GM12878 (cell line): Measurements from ENCODE around the gene NECAB3. TPM values are rescaled to one million over a fixed set of nuclear protein-coding genes. Genes with fewer than 3 reads are reported as not detected.
"Not testable (repeated sequence)": the region's sequence is repeated elsewhere in the genome, so short reads cannot be mapped to it uniquely, and the experiment has no call there.

ENCODE experiments used
- ATAC-seq: fragments of 200-7000 bp; cut with Tn5 transposase; 3 replicates; pipeline ENCODE4 v1.9.1; 2020; ENCODE audit warnings: mild to moderate bottlenecking, moderate library complexity
- BruUV-seq: library from RNA; stranded (reverse); fragments of 400-500 nt; replicated peaks from 2 replicates; lab custom pipeline; 2021; lab: Mats Ljungman, UMichigan
- CTCF ChIA-PET: fragments of 300-600 bp; sonication (Branson Sonifier 250); formaldehyde crosslinking; extraction: SDS; loops from one replicate; lab custom pipeline; 2021; ENCODE audit warnings: inconsistent platforms; lab: Yijun Ruan, JAX
- POLR2A ChIA-PET: fragments of 350-600 bp; formaldehyde crosslinking; extraction: SDS; loops from one replicate; lab custom pipeline; 2021; ENCODE audit warnings: inconsistent platforms; lab: Charles Lee
- RAD21 ChIA-PET: fragments of 300-600 bp; sonication (Branson Sonifier 250); formaldehyde crosslinking; loops from one replicate; lab custom pipeline; 2023; ENCODE audit warnings: antibody characterized with exemption; ENCODE audit not compliant: unreplicated experiment; lab: Charles Lee
- SMC1A ChIA-PET: fragments of 300-600 bp; sonication (Branson Sonifier 250); formaldehyde crosslinking; loops from one replicate; lab custom pipeline; 2023; ENCODE audit not compliant: unreplicated experiment, uncharacterized antibody; lab: Charles Lee
- DNase-seq: peaks from one replicate; pipeline ENCODE4 v3.0.0-alpha.2; 2011; ENCODE audit warnings: low read depth, low spot score
- FAIRE-seq: peaks from 3 replicates; lab custom pipeline; 2011; peaks lifted over from hg19 to GRCh38; lab: Jason Lieb, UNC
- H2AFZ ChIP-seq: 2 replicates; pipeline ENCODE4 v1.6.0; 2011; ENCODE audit warnings: low read depth, low read length, control low read depth; ENCODE audit not compliant: control insufficient read depth
- H3K27ac ChIP-seq: 2 replicates; pipeline ENCODE4 v1.5.1; 2011; ENCODE audit warnings: control low read depth; ENCODE audit not compliant: control insufficient read depth, insufficient read depth
- H3K27me3 ChIP-seq, 2 experiments: replicated peaks in 1 of 2; 2 replicates each; pipeline versions ENCODE4 v1.6.0 to v1.6.1; 2011; ENCODE audit warnings: low read length in 1 of 2; ENCODE audit not compliant: control insufficient read depth in 2 of 2, insufficient read depth in 2 of 2
- H3K36me3 ChIP-seq, 2 experiments: 2 replicates each; pipeline ENCODE4 v1.5.1; 2011; ENCODE audit warnings: low read length in 1 of 2; ENCODE audit not compliant: control insufficient read depth in 2 of 2, insufficient read depth in 2 of 2
- H3K4me1 ChIP-seq: 2 replicates; pipeline ENCODE4 v1.6.1; 2011; ENCODE audit warnings: mild to moderate bottlenecking, low read length, moderate library complexity, mixed read lengths; ENCODE audit not compliant: control insufficient read depth, insufficient read depth
- H3K4me2 ChIP-seq: 2 replicates; pipeline ENCODE4 v1.6.0; 2011; ENCODE audit warnings: control low read depth; ENCODE audit not compliant: control insufficient read depth, insufficient read depth
- H3K4me3 ChIP-seq: fragments of 200-600 bp; sonication (generic); 2 replicates; pipeline ENCODE4 v1.5.1; 2016
- H3K79me2 ChIP-seq: 2 replicates; pipeline ENCODE4 v1.6.0; 2011; ENCODE audit warnings: low read length; ENCODE audit not compliant: control insufficient read depth, insufficient read depth
- H3K9ac ChIP-seq: 2 replicates; pipeline ENCODE4 v1.8.0; 2011; ENCODE audit warnings: low read length, control low read depth, mixed read lengths; ENCODE audit not compliant: control insufficient read depth, insufficient read depth
- H3K9me3 ChIP-seq: replicated peaks from 3 replicates; pipeline ENCODE4 v1.5.1; 2011; ENCODE audit warnings: mild to moderate bottlenecking, low read length; ENCODE audit not compliant: control insufficient read depth, insufficient read depth
- H4K20me1 ChIP-seq: 2 replicates; pipeline ENCODE4 v1.6.0; 2011; ENCODE audit not compliant: control insufficient read depth, insufficient read depth
- BMI1 ChIP-seq: fragments of 450-650 bp; IDR thresholded peaks from 2 replicates; pipeline ENCODE4 v1.6.1; 2016; ENCODE audit warnings: mild to moderate bottlenecking, moderate library complexity, borderline replicate concordance
- BRCA1 ChIP-seq: IDR thresholded peaks from 2 replicates; pipeline ENCODE4 v1.6.1; 2011; ENCODE audit warnings: low read depth, low read length, improper control_type of control experiment
- FOXM1 ChIP-seq: IDR thresholded peaks from 2 replicates; pipeline ENCODE4 v1.6.1; 2012; ENCODE audit warnings: low read depth, mild to moderate bottlenecking, inconsistent platforms, low read length, moderate library complexity
- SMAD1 ChIP-seq: fragments of 450-650 bp; IDR thresholded peaks from 2 replicates; pipeline ENCODE4 v1.6.1; 2018; ENCODE audit warnings: mild to moderate bottlenecking, low read depth; ENCODE audit not compliant: partially characterized antibody
- SPI1 ChIP-seq: IDR thresholded peaks from 2 replicates; pipeline ENCODE4 v1.6.1; 2011; ENCODE audit warnings: low read depth, mild to moderate bottlenecking, low read length, moderate library complexity, borderline replicate concordance; ENCODE audit not compliant: insufficient read depth
- STAT1 ChIP-seq: fragments of 450-650 bp; conservative IDR thresholded peaks from 2 replicates; pipeline ENCODE4 v1.6.1; 2014; ENCODE audit warnings: antibody characterized with exemption, mild to moderate bottlenecking
- WGBS: methylation state at CpG from one replicate; pipeline ENCODE4 v1.1.6; 2016; ENCODE audit warnings: low lambda C conversion rate; ENCODE audit not compliant: insufficient replicate concordance, insufficient coverage; ENCODE audit errors: missing lambda C conversion rate; 5-methylcytosine and 5-hydroxymethylcytosine counted together
- in situ Hi-C: fragments of 300-500 bp; cut with MboI; formaldehyde crosslinking; loops from 9 replicates; pipeline ENCODE4 v1.14.3; 2018; ENCODE audit warnings: mixed read lengths
- intact Hi-C: fragments of 100-400 bp; cut with micrococcal nuclease; formaldehyde crosslinking; loops from one replicate; pipeline ENCODE4 v1.14.2; 2022; ENCODE audit not compliant: unreplicated experiment
- polyA plus RNA-seq, 11 experiments: library from polyadenylated mRNA; depleted of rRNA in 4 of 11; unstranded in 6 of 11; stranded (reverse) in 5 of 11; fragments of >200 nt; fragmentation: Nextera tagmentation in 4 of 11; fragmentation: Illumina TruSeq in 1 of 11; extraction: Ambion mirVana in 4 of 11; extraction: Trizol in 1 of 11; gene quantifications; 1 replicate in 1 of 11; 2 replicates in 10 of 11; pipeline versions ENCODE4 v1.2.1 to v1.2.3, GENCODE V29; 2011 to 2016; ENCODE audit warnings: inconsistent platforms in 2 of 11, missing spikeins in 2 of 11, low read depth in 1 of 11
- total RNA-seq, 4 experiments: library from RNA; depleted of rRNA in 3 of 4; stranded (reverse); fragments of >200 nt in 3 of 4; fragmentation: Illumina TruSeq in 1 of 4; extraction: Trizol in 1 of 4; gene quantifications; 2 replicates each; pipeline versions ENCODE4 v1.2.1 to v1.2.3, GENCODE V29; 2013 to 2021
- TF ChIP-seq, protein P1 (sequence below): fragments of 450-650 bp; IDR thresholded peaks from 2 replicates; pipeline ENCODE4 v1.6.1; 2018; ENCODE audit warnings: borderline replicate concordance, mild to moderate bottlenecking; ENCODE audit not compliant: partially characterized antibody
- TF ChIP-seq, protein P2 (sequence below): fragments of 150-350 bp; IDR thresholded peaks from 2 replicates; pipeline ENCODE4 v1.6.1; 2014; ENCODE audit warnings: mild to moderate bottlenecking, low read depth, low read length
- TF ChIP-seq, protein P3 (sequence below): IDR thresholded peaks from 2 replicates; pipeline ENCODE4 v1.6.1; 2012; ENCODE audit warnings: low read depth, low read length, improper control_type of control experiment
- TF ChIP-seq, protein P4 (sequence below): fragments of 450-650 bp; IDR thresholded peaks from 2 replicates; pipeline ENCODE4 v1.6.1; 2017; ENCODE audit warnings: low read depth, mild to moderate bottlenecking, moderate library complexity

The NECAB3 gene
- total and polyA plus RNA-seq, 10 of the 15 experiments (the other 5 are each of a cell fraction or from before 2014, with no cell fraction given): 0.21 to 17.0 (median 7.2) TPM

DNA sequence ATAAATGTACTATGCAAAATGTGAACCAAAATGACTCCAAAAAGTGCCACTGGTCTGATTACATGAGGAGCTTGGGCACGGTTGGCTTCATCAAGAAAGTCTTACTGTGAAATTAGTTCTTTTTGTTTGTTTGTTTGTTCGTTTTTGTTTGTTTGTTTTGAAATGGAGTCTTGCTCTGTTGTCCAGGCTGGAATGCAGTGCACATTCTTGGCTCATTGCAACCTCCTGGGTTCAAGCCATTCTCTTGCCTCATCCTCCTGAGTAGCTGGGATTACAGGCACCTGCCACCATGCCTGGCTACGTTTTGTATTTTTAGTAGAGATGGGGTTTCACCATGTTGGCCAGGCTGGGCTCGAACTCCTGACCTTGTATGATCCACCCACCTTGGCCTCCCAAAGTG lies 42.3 kb downstream of the NECAB3 start:
- intact Hi-C loops, H3K9ac ChIP-seq, H3K4me3 ChIP-seq, H2AFZ ChIP-seq, FAIRE-seq, H4K20me1 ChIP-seq, DNase-seq, H3K27me3 ChIP-seq, H3K36me3 ChIP-seq, RAD21 ChIA-PET, in situ Hi-C loops, H3K9me3 ChIP-seq, H3K79me2 ChIP-seq, H3K4me2 ChIP-seq, H3K27ac ChIP-seq, POLR2A ChIA-PET, H3K4me1 ChIP-seq, BruUV-seq, ATAC-seq: not testable (repeated sequence)
- CTCF ChIA-PET: interaction anchor here (0.9 kb wide), 1 partner anchor 47 kb away, joined by 3 read pairs; no protein-coding TSS in a partner anchor
- SMC1A ChIA-PET: interaction anchor here (1.2 kb wide), 1 partner anchor 31 kb away, joined by 3 read pairs; no protein-coding TSS in a partner anchor
- 54% methylated on average over 4 of the region's 4 CpGs for WGBS

DNA sequence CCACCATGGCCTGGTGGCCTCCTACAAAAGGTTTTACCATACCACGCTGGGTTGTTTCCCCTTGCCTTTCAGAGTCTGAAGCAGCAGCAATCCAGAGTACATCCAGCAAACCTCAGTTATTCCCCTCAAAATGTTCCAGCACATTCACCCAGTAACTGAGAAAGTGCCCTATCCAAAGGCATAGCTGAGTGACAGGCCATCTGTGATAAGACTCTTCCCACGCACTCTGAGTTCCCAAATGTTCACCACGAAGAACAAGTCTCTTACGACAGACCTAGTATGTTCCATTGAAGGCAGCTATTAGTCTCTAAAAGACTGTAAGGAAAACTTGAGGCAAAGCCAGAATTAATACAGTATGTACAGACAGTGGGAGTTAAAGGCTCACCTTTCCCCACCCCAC lies 43.7 kb downstream of the NECAB3 start:
- Histone ChIP-seq H3K4me1 (no peaks in the 10 kb centered on the region), H2AFZ (no peak overlapping the region), H3K36me3 (peaks cover 0 to 5% of the 10 kb centered on the region in 2 experiments; a peak in 2 of 4 replicates), H3K27me3 (no peaks in the 10 kb centered on the region), H3K9me3 (no peaks in the 10 kb centered on the region), H3K27ac (no peak overlapping the region), H3K4me2 (no peak overlapping the region), H4K20me1 (no peaks in the 10 kb centered on the region), H3K4me3 (no peak overlapping the region), H3K79me2 (no peaks in the 10 kb centered on the region), H3K9ac (no peak overlapping the region)
- ChIA-PET SMC1A (no interaction called here), POLR2A (no interaction called here), CTCF (interaction anchor here (0.9 kb wide), 1 partner anchor 36 kb away, joined by 3 read pairs; the partner anchor contains the start of gene ACTL10), RAD21 (no interaction called here)
- intact Hi-C loops (no loop called here), in situ Hi-C loops (no loop called here)
- no TSS peak for BruUV-seq
- DNase-seq: no peak
- 99% methylated on average over 4 of the region's 4 CpGs for WGBS
- ATAC-seq: no peak
- no peak for FAIRE-seq
- TF ChIP-seq, protein P1, sequence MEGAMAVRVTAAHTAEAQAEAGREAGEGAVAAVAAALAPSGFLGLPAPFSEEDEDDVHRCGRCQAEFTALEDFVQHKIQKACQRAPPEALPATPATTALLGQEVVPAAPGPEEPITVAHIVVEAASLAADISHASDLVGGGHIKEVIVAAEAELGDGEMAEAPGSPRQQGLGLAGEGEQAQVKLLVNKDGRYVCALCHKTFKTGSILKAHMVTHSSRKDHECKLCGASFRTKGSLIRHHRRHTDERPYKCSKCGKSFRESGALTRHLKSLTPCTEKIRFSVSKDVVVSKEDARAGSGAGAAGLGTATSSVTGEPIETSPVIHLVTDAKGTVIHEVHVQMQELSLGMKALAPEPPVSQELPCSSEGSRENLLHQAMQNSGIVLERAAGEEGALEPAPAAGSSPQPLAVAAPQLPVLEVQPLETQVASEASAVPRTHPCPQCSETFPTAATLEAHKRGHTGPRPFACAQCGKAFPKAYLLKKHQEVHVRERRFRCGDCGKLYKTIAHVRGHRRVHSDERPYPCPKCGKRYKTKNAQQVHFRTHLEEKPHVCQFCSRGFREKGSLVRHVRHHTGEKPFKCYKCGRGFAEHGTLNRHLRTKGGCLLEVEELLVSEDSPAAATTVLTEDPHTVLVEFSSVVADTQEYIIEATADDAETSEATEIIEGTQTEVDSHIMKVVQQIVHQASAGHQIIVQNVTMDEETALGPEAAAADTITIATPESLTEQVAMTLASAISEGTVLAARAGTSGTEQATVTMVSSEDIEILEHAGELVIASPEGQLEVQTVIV: no peak
- TF ChIP-seq, protein P2, sequence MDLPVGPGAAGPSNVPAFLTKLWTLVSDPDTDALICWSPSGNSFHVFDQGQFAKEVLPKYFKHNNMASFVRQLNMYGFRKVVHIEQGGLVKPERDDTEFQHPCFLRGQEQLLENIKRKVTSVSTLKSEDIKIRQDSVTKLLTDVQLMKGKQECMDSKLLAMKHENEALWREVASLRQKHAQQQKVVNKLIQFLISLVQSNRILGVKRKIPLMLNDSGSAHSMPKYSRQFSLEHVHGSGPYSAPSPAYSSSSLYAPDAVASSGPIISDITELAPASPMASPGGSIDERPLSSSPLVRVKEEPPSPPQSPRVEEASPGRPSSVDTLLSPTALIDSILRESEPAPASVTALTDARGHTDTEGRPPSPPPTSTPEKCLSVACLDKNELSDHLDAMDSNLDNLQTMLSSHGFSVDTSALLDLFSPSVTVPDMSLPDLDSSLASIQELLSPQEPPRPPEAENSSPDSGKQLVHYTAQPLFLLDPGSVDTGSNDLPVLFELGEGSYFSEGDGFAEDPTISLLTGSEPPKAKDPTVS: no peak
- no peak for TF ChIP-seq FOXM1
- TF ChIP-seq, protein P3, sequence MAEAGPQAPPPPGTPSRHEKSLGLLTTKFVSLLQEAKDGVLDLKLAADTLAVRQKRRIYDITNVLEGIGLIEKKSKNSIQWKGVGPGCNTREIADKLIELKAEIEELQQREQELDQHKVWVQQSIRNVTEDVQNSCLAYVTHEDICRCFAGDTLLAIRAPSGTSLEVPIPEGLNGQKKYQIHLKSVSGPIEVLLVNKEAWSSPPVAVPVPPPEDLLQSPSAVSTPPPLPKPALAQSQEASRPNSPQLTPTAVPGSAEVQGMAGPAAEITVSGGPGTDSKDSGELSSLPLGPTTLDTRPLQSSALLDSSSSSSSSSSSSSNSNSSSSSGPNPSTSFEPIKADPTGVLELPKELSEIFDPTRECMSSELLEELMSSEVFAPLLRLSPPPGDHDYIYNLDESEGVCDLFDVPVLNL: no peak
- no peak for TF ChIP-seq SPI1
- no peak for TF ChIP-seq STAT1
- TF ChIP-seq, protein P4, sequence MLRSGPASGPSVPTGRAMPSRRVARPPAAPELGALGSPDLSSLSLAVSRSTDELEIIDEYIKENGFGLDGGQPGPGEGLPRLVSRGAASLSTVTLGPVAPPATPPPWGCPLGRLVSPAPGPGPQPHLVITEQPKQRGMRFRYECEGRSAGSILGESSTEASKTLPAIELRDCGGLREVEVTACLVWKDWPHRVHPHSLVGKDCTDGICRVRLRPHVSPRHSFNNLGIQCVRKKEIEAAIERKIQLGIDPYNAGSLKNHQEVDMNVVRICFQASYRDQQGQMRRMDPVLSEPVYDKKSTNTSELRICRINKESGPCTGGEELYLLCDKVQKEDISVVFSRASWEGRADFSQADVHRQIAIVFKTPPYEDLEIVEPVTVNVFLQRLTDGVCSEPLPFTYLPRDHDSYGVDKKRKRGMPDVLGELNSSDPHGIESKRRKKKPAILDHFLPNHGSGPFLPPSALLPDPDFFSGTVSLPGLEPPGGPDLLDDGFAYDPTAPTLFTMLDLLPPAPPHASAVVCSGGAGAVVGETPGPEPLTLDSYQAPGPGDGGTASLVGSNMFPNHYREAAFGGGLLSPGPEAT: no peak
- no peak for TF ChIP-seq SMAD1
- no peak for TF ChIP-seq BRCA1
- TF ChIP-seq BMI1: no peak
